ENCODE measurements around the gene HDAC6. TPM values are rescaled to one million over a fixed set of nuclear protein-coding genes. Genes with fewer than 3 reads are reported as not detected.

The HDAC6 gene
- total and polyA plus RNA-seq, 12 donors, result 45.1 to 303 (median 78.1) TPM

DNA sequence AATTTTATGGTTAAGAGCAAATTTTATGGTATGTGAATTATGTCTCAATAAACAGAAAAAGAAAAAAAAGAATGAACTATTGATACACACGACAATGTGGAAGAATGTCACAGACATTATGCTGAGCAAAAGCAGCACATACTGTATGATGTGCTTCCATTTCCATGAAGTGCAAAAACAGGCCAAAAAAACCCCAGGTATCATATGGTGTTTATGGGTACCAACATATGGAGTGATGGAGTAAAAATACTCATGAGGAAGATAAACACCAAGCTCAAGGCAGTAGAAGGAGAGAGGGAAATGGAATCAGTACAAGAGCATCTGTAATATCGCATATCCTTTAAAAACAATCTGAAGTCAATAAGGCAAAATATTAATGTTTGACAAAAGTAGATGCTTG lies 19.7 kb upstream of the HDAC6 start:
- no peak for TF ChIP-seq POLR2A (IDR thresholded peaks at IDR 0.05)
- TF ChIP-seq, protein P1, sequence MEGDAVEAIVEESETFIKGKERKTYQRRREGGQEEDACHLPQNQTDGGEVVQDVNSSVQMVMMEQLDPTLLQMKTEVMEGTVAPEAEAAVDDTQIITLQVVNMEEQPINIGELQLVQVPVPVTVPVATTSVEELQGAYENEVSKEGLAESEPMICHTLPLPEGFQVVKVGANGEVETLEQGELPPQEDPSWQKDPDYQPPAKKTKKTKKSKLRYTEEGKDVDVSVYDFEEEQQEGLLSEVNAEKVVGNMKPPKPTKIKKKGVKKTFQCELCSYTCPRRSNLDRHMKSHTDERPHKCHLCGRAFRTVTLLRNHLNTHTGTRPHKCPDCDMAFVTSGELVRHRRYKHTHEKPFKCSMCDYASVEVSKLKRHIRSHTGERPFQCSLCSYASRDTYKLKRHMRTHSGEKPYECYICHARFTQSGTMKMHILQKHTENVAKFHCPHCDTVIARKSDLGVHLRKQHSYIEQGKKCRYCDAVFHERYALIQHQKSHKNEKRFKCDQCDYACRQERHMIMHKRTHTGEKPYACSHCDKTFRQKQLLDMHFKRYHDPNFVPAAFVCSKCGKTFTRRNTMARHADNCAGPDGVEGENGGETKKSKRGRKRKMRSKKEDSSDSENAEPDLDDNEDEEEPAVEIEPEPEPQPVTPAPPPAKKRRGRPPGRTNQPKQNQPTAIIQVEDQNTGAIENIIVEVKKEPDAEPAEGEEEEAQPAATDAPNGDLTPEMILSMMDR (IDR thresholded peaks at IDR 0.05), result no peak
- intact Hi-C loops (cut with DNase I), result no loop called here
- H3K27me3 ChIP-seq, result peaks cover 5% of the 10 kb centered on the region
- H3K9me3 ChIP-seq (replicated peaks in 1 of 3), result no peaks in the 10 kb centered on the region
- no peak overlapping the region for H3K27ac ChIP-seq
- no peak overlapping the region for H3K4me3 ChIP-seq
- no peak for DNase-seq
- H3K4me1 ChIP-seq (replicated peaks in 1 of 2), result no peaks in the 10 kb centered on the region
- 60 to 74% (median 67%) methylated on average over 2 of the region's 2 CpGs for WGBS, 4 donors
- no peaks in the 10 kb centered on the region for H3K36me3 ChIP-seq (replicated peaks in 1 of 2)

DNA sequence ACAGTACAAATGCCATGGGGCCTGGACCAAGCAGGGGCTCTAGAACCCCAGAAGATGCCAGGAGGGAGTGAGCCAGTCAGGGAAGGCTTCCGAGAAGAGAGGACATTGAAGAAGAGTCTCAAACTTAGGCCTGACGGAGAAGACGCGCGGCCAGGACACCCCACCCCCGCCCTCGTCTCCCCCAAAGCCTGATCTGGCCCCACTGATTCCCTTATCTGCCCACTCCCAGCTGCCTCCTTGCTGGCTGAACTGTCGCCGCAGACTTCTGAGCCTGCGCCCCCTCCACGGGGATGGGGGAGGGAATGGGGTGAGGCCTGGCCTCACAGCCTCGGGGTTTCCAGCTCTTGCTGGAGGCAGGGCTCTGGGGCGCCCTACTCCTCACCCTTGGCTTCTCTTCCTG lies 19.1 kb upstream of the HDAC6 start:
- Histone ChIP-seq H3K27me3 (peaks cover 5% of the 10 kb centered on the region), H3K36me3 (replicated peaks in 1 of 2) (no peaks in the 10 kb centered on the region), H3K27ac (no peak overlapping the region), H3K4me1 (replicated peaks in 1 of 2) (no peaks in the 10 kb centered on the region), H3K4me3 (no peak overlapping the region), H3K9me3 (replicated peaks in 1 of 3) (no peaks in the 10 kb centered on the region)
- no peak for DNase-seq
- TF ChIP-seq, protein P1 (IDR thresholded peaks at IDR 0.05), result no peak
- TF ChIP-seq POLR2A (IDR thresholded peaks at IDR 0.05), result no peak
- 73 to 100% (median 78%) methylated on average over 1 to 13 of the region's 13 CpGs for WGBS, 4 donors
- intact Hi-C loops (cut with DNase I), result no loop called here

DNA sequence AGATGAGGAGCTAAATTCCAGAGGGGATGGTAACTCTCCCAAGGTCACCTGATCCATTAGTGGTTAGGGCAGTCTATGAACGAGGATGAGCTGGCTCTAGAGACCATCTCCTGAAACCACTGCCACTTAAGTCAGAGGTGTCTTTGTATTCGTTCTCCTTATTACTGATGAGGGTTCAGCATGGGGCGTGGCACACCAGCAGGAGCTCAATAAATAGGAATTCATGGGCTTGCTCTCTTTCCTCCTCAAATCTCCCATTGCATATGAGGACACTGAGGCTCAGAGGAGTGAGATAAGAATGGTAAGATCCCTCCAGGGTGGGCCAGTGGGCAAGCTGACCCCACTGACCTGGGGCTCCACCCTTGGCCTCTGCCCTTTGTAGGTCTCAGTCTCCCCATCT lies 17.1 kb upstream of the HDAC6 start:
- TF ChIP-seq, protein P1 (IDR thresholded peaks at IDR 0.05), result no peak
- TF ChIP-seq POLR2A (IDR thresholded peaks at IDR 0.05), result no peak
- H3K4me3 ChIP-seq, result no peak overlapping the region
- no peak overlapping the region for H3K27ac ChIP-seq
- 46 to 100% (median 56%) methylated on average over 1 to 3 of the region's 3 CpGs for WGBS, 4 donors
- peaks cover 14% of the 10 kb centered on the region for H3K27me3 ChIP-seq
- no peaks in the 10 kb centered on the region for H3K4me1 ChIP-seq (replicated peaks in 1 of 2)
- no peaks in the 10 kb centered on the region for H3K36me3 ChIP-seq (replicated peaks in 1 of 2)
- no peak for DNase-seq
- intact Hi-C loops (cut with DNase I), result no loop called here
- no peaks in the 10 kb centered on the region for H3K9me3 ChIP-seq (replicated peaks in 1 of 3)

DNA sequence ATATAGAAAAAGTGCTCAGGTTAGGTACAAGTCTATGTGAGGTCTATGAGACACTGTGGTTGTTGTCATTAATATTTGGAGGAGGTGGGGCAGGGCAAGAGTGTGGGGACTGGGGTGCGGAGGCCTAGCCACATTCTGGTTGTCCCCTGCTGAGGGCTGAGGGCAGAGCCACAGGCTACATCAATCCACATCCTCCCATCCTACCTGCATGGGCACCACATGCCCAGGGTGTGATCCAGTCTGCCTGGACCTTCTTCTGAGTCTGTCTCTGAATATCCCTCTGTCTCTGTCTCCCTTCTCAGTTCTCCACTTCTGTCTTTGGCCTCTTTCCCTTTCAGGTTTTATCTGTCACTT lies 16.7 kb upstream of the HDAC6 start:
- no peaks in the 10 kb centered on the region for H3K4me1 ChIP-seq (replicated peaks in 1 of 2)
- TF ChIP-seq POLR2A (IDR thresholded peaks at IDR 0.05), result no peak
- TF ChIP-seq, protein P1 (IDR thresholded peaks at IDR 0.05), result no peak
- no peaks in the 10 kb centered on the region for H3K36me3 ChIP-seq (replicated peaks in 1 of 2)
- no peaks in the 10 kb centered on the region for H3K9me3 ChIP-seq (replicated peaks in 1 of 3)
- H3K27ac ChIP-seq, result no peak overlapping the region
- DNase-seq, result no peak
- no peak overlapping the region for H3K4me3 ChIP-seq
- intact Hi-C loops (cut with DNase I), result no loop called here
- peaks cover 14% of the 10 kb centered on the region for H3K27me3 ChIP-seq
- WGBS, 4 donors, result 80 to 100% (median 93%) methylated on average over 1 of the region's 1 CpG; no CpG with 5 or more reads in 1 of the 4 donors

Measured in adrenal gland (tissue), 12 donors.